ENCODE data around the gene HOXA6.

DNA sequence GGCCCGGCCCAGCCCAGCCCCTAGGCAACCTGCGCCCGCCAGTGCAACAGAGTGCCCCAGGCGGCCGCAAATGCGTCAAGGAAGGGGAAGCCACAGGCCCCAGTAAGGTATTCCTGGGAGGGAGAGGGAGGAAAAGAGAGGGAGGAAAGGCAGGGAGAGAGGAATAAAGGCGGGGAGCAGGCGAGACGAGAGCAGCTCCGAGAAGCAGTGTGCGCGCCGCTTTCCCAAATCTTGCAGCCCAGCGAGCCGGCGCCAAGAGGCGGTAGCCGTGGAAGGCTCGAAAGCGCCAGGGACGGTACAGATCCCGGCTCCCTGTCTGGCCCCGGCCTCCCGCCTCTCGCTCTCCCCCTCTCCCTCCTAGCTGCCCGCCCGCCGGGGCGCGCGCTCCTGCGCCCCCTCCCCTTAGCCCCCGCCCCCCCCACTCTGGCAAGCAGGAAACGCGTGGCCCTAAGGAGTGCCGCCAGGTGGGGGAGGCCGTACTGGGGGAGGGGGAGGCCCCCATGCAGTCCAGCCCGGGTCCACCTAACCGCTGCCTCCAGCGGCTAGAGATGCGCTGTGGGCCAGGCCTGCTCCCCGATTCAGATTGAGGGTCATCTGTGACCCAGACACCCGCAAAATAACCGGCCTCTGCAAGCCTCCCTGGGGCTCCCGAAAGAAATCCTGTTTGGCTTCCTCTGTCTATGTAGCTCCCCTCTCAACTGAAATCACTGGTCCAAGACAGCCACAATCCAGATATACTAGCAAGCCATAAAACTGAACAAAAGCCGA, 22.3 kb upstream of the HOXA6 start:
- TF ChIP-seq, protein P1, sequence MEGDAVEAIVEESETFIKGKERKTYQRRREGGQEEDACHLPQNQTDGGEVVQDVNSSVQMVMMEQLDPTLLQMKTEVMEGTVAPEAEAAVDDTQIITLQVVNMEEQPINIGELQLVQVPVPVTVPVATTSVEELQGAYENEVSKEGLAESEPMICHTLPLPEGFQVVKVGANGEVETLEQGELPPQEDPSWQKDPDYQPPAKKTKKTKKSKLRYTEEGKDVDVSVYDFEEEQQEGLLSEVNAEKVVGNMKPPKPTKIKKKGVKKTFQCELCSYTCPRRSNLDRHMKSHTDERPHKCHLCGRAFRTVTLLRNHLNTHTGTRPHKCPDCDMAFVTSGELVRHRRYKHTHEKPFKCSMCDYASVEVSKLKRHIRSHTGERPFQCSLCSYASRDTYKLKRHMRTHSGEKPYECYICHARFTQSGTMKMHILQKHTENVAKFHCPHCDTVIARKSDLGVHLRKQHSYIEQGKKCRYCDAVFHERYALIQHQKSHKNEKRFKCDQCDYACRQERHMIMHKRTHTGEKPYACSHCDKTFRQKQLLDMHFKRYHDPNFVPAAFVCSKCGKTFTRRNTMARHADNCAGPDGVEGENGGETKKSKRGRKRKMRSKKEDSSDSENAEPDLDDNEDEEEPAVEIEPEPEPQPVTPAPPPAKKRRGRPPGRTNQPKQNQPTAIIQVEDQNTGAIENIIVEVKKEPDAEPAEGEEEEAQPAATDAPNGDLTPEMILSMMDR (IDR thresholded peaks at IDR 0.05): no peak
- TF ChIP-seq POLR2AphosphoS5 (IDR thresholded peaks at IDR 0.05; ENCODE audit: low read depth, low read length): no peak
- TF ChIP-seq REST (IDR thresholded peaks at IDR 0.05; ENCODE audit: insufficient read depth in 1 of 2, low read depth in 2 of 2, low read length in 1 of 2): no peak
- TF ChIP-seq SIN3A (IDR thresholded peaks at IDR 0.05; ENCODE audit: borderline replicate concordance, insufficient read depth, low read depth, low read length): no peak
- no peak for TF ChIP-seq TCF7L2 (IDR thresholded peaks at IDR 0.05; ENCODE audit: low read depth, low read length)

Data from Panc1 (cell line).